A549 (cell line): ENCODE data around the gene RAB11FIP4.

ENCODE experiments used
- ESRRA ChIP-seq: fragments of 150-350 bp; IDR thresholded peaks from 2 replicates; pipeline ENCODE4 v1.6.1; 2014; ENCODE audit warnings: mild to moderate bottlenecking, low read length, borderline replicate concordance
- KDM5A ChIP-seq: fragments of 200-600 bp; sonication (generic); IDR thresholded peaks from 2 replicates; pipeline ENCODE4 v1.6.1; 2016; ENCODE audit warnings: antibody characterized with exemption, mild to moderate bottlenecking
- PBX3 ChIP-seq: IDR thresholded peaks from 2 replicates; pipeline ENCODE4 v1.6.1; 2012
- POLR2A ChIP-seq: IDR thresholded peaks from 2 replicates; pipeline ENCODE4 v1.6.1; 2012; ENCODE audit warnings: mild to moderate bottlenecking, low read length
- REST ChIP-seq: fragments of 200-600 bp; sonication (generic); IDR thresholded peaks from 2 replicates; pipeline ENCODE4 v1.6.1; 2016; ENCODE audit warnings: antibody characterized with exemption, mild to moderate bottlenecking, moderate library complexity
- RFX5 ChIP-seq: fragments of 450-650 bp; IDR thresholded peaks from 2 replicates; pipeline ENCODE4 v1.7.1; 2014; ENCODE audit warnings: antibody characterized with exemption, mild to moderate bottlenecking, moderate library complexity
- RNF2 ChIP-seq: fragments of 200-600 bp; sonication (generic); IDR thresholded peaks from 2 replicates; pipeline ENCODE4 v1.6.1; 2016; ENCODE audit warnings: low read depth, mild to moderate bottlenecking, antibody characterized with exemption, moderate library complexity, borderline replicate concordance
- USF2 ChIP-seq: fragments of 450-650 bp; IDR thresholded peaks from 2 replicates; pipeline ENCODE4 v1.6.1; 2014; ENCODE audit warnings: antibody characterized with exemption
- TF ChIP-seq, protein P1 (sequence below): fragments of >200 bp; sonication (Bioruptor Twin); formaldehyde crosslinking; IDR thresholded peaks from 3 replicates; pipeline ENCODE4 v1.5.1; 2016
- TF ChIP-seq, protein P2 (sequence below): fragments of 250-450 bp; sonication (Bioruptor Pico); IDR thresholded peaks from 2 replicates; pipeline ENCODE4 v1.5.0; 2021; ENCODE audit warnings: mild to moderate bottlenecking, moderate library complexity, borderline replicate concordance

- TF ChIP-seq RNF2 (no peak), RFX5 (no peak), KDM5A (no peak), REST (no peak), USF2 (no peak), ESRRA (no peak), PBX3 (no peak), POLR2A (no peak)
- TF ChIP-seq, protein P1, sequence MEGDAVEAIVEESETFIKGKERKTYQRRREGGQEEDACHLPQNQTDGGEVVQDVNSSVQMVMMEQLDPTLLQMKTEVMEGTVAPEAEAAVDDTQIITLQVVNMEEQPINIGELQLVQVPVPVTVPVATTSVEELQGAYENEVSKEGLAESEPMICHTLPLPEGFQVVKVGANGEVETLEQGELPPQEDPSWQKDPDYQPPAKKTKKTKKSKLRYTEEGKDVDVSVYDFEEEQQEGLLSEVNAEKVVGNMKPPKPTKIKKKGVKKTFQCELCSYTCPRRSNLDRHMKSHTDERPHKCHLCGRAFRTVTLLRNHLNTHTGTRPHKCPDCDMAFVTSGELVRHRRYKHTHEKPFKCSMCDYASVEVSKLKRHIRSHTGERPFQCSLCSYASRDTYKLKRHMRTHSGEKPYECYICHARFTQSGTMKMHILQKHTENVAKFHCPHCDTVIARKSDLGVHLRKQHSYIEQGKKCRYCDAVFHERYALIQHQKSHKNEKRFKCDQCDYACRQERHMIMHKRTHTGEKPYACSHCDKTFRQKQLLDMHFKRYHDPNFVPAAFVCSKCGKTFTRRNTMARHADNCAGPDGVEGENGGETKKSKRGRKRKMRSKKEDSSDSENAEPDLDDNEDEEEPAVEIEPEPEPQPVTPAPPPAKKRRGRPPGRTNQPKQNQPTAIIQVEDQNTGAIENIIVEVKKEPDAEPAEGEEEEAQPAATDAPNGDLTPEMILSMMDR, result no peak
- TF ChIP-seq, protein P2, sequence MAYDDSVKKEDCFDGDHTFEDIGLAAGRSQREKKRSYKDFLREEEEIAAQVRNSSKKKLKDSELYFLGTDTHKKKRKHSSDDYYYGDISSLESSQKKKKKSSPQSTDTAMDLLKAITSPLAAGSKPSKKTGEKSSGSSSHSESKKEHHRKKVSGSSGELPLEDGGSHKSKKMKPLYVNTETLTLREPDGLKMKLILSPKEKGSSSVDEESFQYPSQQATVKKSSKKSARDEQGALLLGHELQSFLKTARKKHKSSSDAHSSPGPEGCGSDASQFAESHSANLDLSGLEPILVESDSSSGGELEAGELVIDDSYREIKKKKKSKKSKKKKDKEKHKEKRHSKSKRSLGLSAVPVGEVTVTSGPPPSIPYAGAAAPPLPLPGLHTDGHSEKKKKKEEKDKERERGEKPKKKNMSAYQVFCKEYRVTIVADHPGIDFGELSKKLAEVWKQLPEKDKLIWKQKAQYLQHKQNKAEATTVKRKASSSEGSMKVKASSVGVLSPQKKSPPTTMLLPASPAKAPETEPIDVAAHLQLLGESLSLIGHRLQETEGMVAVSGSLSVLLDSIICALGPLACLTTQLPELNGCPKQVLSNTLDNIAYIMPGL (CRISPR knock-in tag), result no peak
These were observed 66.1 kb downstream of the RAB11FIP4 start for GRCh38 chr17:31457391-31458234.
